ENCODE data around the gene CD83.

The CD83 gene

GRCh38 chr6:14113976-14114375 lies 3.6 kb upstream of the CD83 start:
- no peak for DNase-seq
- in situ Hi-C loops (cut with HindIII; ENCODE audit: low pct_ligation_motif_present, low pct_unique_long_range_greater_than_20kb, low sequenced_read_pairs), result no loop called here

- in situ Hi-C loops (cut with HindIII; ENCODE audit: low pct_ligation_motif_present, low pct_unique_long_range_greater_than_20kb, low sequenced_read_pairs), result no loop called here
- DNase-seq, result no peak
These were observed 493 bp downstream of the CD83 start for GRCh38 chr6:14118091-14118439.

- DNase-seq, result no peak
- in situ Hi-C loops (cut with HindIII; ENCODE audit: low pct_ligation_motif_present, low pct_unique_long_range_greater_than_20kb, low sequenced_read_pairs), result no loop called here
These were observed 874 bp downstream of the CD83 start for GRCh38 chr6:14118446-14118845.

GRCh38 chr6:14119784-14120183 lies 2.2 kb downstream of the CD83 start:
- in situ Hi-C loops (cut with HindIII; ENCODE audit: low pct_ligation_motif_present, low pct_unique_long_range_greater_than_20kb, low sequenced_read_pairs), result no loop called here
- no peak for DNase-seq

GRCh38 chr6:14120546-14120945 lies 3.0 kb downstream of the CD83 start:
- in situ Hi-C loops (cut with HindIII; ENCODE audit: low pct_ligation_motif_present, low pct_unique_long_range_greater_than_20kb, low sequenced_read_pairs), result no loop called here
- DNase-seq, result no peak

- in situ Hi-C loops (cut with HindIII; ENCODE audit: low pct_ligation_motif_present, low pct_unique_long_range_greater_than_20kb, low sequenced_read_pairs), result no loop called here
- no peak for DNase-seq
These were observed 4.4 kb downstream of the CD83 start for GRCh38 chr6:14121936-14122344.

GRCh38 chr6:14123386-14124111 lies 6.0 kb downstream of the CD83 start:
- no peak for DNase-seq
- in situ Hi-C loops (cut with HindIII; ENCODE audit: low pct_ligation_motif_present, low pct_unique_long_range_greater_than_20kb, low sequenced_read_pairs), result no loop called here

GRCh38 chr6:14125346-14125745 lies 7.8 kb downstream of the CD83 start:
- no peak for DNase-seq
- in situ Hi-C loops (cut with HindIII; ENCODE audit: low pct_ligation_motif_present, low pct_unique_long_range_greater_than_20kb, low sequenced_read_pairs), result no loop called here

GRCh38 chr6:14126191-14126590 lies 8.6 kb downstream of the CD83 start:
- DNase-seq, result no peak
- in situ Hi-C loops (cut with HindIII; ENCODE audit: low pct_ligation_motif_present, low pct_unique_long_range_greater_than_20kb, low sequenced_read_pairs), result no loop called here

GRCh38 chr6:14127611-14128010 lies 10.0 kb downstream of the CD83 start:
- in situ Hi-C loops (cut with HindIII; ENCODE audit: low pct_ligation_motif_present, low pct_unique_long_range_greater_than_20kb, low sequenced_read_pairs), result no loop called here
- DNase-seq, result no peak

- in situ Hi-C loops (cut with HindIII; ENCODE audit: low pct_ligation_motif_present, low pct_unique_long_range_greater_than_20kb, low sequenced_read_pairs), result no loop called here
- no peak for DNase-seq
These were observed 10.4 kb downstream of the CD83 start for GRCh38 chr6:14128012-14128411.

- in situ Hi-C loops (cut with HindIII; ENCODE audit: low pct_ligation_motif_present, low pct_unique_long_range_greater_than_20kb, low sequenced_read_pairs), result no loop called here
- DNase-seq, result no peak
These were observed 11.2 kb downstream of the CD83 start for GRCh38 chr6:14128746-14129145.

- DNase-seq, result peak; percentile 60
- in situ Hi-C loops (cut with HindIII; ENCODE audit: low pct_ligation_motif_present, low pct_unique_long_range_greater_than_20kb, low sequenced_read_pairs), result no loop called here
These were observed 12.0 kb downstream of the CD83 start for GRCh38 chr6:14129575-14129974.

GRCh38 chr6:14130435-14131075 lies 13.0 kb downstream of the CD83 start:
- in situ Hi-C loops (cut with HindIII; ENCODE audit: low pct_ligation_motif_present, low pct_unique_long_range_greater_than_20kb, low sequenced_read_pairs), result no loop called here
- no peak for DNase-seq

- in situ Hi-C loops (cut with HindIII; ENCODE audit: low pct_ligation_motif_present, low pct_unique_long_range_greater_than_20kb, low sequenced_read_pairs), result no loop called here
- DNase-seq, result no peak
These were observed 14.0 kb downstream of the CD83 start for GRCh38 chr6:14131579-14131978.

- in situ Hi-C loops (cut with HindIII; ENCODE audit: low pct_ligation_motif_present, low pct_unique_long_range_greater_than_20kb, low sequenced_read_pairs), result no loop called here
These were observed 14.8 kb downstream of the CD83 start for GRCh38 chr6:14132244-14132920.

GRCh38 chr6:14132921-14133275 lies 15.3 kb downstream of the CD83 start:
- in situ Hi-C loops (cut with HindIII; ENCODE audit: low pct_ligation_motif_present, low pct_unique_long_range_greater_than_20kb, low sequenced_read_pairs), result no loop called here
- DNase-seq, result no peak

More at GRCh38 chr6:14132244-14132920, 14.8 kb downstream of the CD83 start:
- DNase-seq, result no peak

- in situ Hi-C loops (cut with HindIII; ENCODE audit: low pct_ligation_motif_present, low pct_unique_long_range_greater_than_20kb, low sequenced_read_pairs), result no loop called here
These were observed 16.8 kb downstream of the CD83 start for GRCh38 chr6:14134211-14134910.

GRCh38 chr6:14135893-14136539 lies 18.4 kb downstream of the CD83 start:
- in situ Hi-C loops (cut with HindIII; ENCODE audit: low pct_ligation_motif_present, low pct_unique_long_range_greater_than_20kb, low sequenced_read_pairs), result no loop called here

More at GRCh38 chr6:14134211-14134910, 16.8 kb downstream of the CD83 start:
- peak; percentile 71 for DNase-seq

More at GRCh38 chr6:14135893-14136539, 18.4 kb downstream of the CD83 start:
- DNase-seq, result no peak

All from ACHN (cell line).